IPS-18c (cell line): ENCODE data around the gene ANK3.

ENCODE experiments used
- H3K4me3 ChIP-seq: 2 replicates; pipeline ENCODE4 v1.7.0; 2013; ENCODE audit warnings: low read depth, mild to moderate bottlenecking, low read length, moderate library complexity; ENCODE audit not compliant: insufficient read depth
- H3K9me3 ChIP-seq: one replicate; pipeline ENCODE4 v1.6.1; 2013; ENCODE audit warnings: mild to moderate bottlenecking, low read length, moderate library complexity; ENCODE audit not compliant: control insufficient read depth, insufficient read depth

ANK3 gene

DNA sequence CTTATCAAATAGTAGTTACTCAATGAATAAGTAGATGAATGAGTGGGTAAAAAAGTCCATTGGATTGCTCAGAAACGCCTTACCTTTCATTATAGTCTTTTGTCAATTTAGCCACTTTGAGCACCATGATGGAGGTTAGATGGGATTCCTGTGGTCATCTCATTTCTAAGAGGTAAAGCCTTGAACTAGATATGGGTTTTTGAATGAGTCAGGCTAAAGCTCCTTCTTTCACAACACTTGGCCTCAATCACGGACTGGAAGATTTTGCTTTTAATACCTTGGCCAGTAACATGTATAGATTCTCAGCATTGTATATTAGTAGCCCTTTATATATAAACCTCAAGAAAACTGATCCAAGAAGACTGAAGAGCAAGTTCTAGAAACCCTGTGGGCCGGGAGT, 383.6 kb downstream of the ANK3 start:
- H3K4me3 ChIP-seq = no peak overlapping the region
- H3K9me3 ChIP-seq = no peaks in the 10 kb centered on the region

DNA sequence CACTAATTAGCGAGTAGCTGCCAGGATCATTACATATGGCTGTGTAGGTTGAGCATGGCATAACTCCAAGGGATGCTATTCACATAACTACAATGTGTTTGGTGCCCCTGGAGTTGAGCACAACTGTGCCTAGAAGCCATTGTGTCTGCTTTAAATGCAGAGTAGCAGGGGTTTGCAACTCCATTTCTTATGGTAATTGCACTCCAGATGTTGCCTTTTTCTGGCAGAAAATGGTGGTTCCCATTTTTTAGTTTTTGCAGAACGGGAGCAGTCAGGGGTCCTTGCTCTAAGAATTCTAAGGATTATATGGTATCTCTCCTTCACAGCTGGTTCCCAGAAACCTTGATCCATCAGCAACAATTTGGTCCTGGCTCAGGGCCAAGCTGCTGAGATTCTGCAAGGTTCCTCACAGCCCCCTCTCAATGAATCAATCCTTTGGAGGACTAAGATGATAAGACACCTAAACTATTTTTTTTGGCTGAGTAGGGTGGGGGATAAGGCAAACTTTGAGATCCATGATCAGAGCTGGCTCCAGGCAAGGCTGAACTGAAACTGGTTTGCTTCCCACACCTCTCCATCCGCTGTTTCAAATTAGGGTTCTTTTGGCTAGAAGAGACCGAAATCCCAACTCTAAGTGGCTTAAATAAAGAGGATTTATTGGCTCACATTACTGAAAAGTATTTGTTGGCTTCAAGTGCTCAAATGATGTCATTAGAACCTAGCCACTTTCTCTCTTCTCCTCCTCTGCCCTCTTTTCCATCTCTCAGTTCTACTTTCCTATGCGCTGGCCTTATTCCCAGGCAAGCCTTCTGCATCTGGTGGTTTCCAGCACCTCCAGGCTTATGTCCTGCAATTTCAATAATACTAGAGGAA, 385.8 kb downstream of the ANK3 start:
- H3K9me3 ChIP-seq = no peaks in the 10 kb centered on the region
- H3K4me3 ChIP-seq = no peak overlapping the region

DNA sequence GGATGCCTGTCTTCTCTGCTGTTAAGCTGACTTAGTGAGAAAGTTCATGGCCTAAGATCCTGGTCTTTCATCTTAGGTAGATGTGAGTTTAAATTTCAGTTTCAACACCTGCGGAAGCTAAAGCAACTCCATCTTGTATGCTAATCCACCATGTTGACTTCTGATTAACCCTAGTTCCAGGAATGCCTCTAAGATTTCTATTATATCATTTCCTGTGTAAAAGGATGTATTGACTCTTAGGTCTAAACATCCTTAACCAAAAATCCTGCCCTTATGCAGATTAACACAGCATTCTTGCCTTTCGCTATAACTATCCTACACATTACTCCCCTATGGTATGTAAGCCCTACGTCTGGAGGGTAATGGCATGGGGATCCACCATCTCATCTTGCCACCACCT, 388.9 kb downstream of the ANK3 start:
- Histone ChIP-seq H3K9me3 (no peaks in the 10 kb centered on the region), H3K4me3 (no peak overlapping the region)

DNA sequence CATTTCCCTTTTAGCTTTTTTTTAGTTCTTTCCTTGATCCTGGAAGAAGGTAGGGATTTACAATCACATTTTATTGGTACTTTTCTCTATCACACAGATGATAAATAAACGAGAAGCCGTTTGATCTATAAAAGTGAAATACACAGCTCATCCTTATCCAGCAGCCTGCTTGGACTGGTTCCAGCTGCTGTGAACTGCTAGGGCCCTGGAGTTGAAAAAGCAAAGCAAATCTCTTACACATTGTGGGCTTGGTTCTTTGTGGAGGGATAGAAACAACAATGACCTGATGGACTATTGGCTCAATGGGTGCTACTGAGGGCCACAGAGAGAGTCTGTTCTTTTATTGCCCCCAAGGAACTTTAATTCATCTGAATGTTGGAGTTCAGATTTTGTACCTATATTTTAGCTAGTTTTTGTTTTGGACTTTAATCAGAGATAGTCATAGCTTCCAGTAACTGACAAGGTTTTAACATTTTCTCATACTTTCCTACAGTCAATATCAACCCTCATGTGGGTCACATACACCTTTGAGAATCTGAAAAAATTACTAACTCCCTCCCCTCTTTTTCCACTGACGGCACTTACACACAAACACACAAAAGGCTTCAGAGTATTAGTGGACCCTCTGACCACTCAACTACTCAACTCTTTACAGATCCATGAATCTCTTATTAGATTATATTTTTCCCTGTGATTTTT, 391.7 kb downstream of the ANK3 start:
- no peak overlapping the region for H3K4me3 ChIP-seq
- no peaks in the 10 kb centered on the region for H3K9me3 ChIP-seq

DNA sequence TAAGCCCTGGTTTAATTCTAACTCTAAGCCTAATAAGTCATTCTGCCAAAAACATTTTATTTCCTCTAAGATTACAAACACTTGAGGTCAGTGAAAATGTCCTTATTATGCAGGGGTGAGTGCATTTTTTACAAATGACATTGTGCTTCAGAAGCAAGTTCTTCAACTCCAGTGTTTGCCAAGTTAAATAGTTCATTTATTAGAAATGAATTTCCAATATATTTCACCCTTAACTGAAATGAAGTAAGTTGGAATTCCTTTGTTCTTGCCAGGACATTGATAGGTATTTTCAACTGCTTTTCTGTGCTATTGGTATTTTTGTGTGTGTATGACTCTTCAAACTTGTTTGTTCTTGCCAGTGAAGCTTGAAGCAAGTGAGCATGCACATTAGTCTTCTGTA, 393.8 kb downstream of the ANK3 start:
- H3K9me3 ChIP-seq = no peaks in the 10 kb centered on the region
- no peak overlapping the region for H3K4me3 ChIP-seq

DNA sequence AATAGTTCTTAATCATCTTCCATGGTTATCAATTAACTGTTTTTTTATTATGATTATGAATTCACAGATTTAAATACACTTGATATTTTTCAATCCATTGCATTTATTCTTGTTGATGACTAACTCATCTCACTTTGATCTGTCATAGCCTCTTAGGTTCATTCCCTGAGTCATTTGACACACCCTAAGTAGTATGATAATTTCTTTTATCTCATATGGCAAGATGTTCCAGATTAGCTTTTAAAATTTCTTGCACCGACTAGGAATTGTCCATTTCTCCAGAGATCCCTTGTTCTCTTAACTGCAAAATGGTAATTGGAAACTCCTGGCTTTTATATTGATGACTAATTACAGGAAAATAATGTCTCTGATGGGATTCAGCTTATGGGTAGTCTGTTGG, 395.7 kb downstream of the ANK3 start:
- Histone ChIP-seq H3K9me3 (no peaks in the 10 kb centered on the region), H3K4me3 (no peak overlapping the region)

DNA sequence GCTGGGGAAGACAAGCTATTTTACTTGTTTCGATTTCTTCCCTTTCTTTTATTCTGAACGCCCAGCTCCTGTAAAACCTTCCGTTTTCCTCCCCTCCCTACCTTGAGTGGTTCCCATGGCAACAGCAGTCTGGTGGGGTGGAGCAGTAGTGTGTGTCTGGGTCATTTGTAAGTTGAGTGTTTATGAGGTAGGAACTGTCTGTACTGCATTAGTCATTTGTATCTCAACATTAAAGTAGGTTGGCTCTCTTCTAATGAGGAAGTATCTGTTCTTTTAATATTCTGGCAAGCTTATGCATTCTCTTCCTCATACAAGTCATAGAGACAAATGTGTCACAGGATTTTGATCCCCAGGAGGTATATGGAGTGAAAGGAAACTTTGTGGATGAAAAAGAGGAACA, 398.0 kb downstream of the ANK3 start:
- Histone ChIP-seq H3K4me3 (no peak overlapping the region), H3K9me3 (no peaks in the 10 kb centered on the region)

DNA sequence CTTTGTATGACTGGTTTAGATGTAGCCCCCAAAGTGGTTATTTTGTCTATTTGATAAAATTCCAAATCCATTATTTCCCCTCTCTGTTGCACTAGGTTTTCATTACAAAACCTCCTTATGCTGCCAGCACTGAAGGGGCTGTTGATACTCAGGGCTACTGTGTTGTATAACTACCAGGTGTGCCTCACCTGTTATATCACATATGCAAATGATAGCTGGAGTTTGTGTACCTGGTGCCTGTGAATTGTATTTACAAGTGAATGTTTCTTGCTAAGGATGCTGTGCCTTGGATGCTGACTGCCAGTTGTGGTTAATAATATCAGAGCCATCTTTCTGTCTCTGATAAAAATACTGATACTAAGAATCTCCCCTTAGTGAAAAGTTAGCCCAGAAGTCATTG, 398.6 kb downstream of the ANK3 start:
- Histone ChIP-seq H3K4me3 (no peak overlapping the region), H3K9me3 (no peaks in the 10 kb centered on the region)

DNA sequence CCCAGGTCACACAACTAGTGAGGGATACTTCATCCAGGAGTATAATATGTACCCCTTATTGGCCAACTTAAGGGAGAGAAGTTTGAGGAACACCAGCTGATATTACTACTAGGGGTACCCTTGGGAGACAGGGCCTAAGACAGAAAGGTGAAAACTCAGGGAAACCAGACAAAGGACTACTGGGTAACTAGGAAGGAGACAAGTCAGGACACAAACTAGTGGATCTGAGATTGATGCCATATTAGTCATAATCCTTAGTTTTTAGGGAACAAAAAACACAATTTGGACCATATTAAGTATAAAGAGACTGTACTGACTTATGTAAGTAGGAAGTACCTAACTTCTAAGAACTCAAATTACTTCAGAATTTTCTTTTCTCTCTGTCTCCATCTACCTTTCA, 404.0 kb downstream of the ANK3 start:
- H3K9me3 ChIP-seq = peaks cover 2% of the 10 kb centered on the region
- H3K4me3 ChIP-seq = no peak overlapping the region

DNA sequence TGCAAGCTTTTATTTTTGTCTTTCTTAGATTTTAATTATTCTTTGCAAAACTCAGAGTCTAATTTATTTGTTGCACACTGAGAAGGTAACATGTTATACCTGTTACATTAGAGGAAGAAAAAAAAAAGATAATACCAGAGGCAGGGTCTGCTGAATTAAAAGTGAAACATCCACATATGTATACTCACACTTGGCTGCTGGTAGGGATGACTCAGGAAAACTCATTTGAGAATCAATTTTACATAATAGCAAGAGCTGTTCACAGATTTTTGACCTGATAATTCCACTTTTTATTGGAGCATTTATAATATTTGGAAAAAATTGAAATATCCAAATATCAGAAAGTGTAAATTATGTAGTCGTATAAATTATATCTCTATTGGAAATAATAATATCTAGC, 405.3 kb downstream of the ANK3 start:
- H3K9me3 ChIP-seq = peaks cover 2% of the 10 kb centered on the region

DNA sequence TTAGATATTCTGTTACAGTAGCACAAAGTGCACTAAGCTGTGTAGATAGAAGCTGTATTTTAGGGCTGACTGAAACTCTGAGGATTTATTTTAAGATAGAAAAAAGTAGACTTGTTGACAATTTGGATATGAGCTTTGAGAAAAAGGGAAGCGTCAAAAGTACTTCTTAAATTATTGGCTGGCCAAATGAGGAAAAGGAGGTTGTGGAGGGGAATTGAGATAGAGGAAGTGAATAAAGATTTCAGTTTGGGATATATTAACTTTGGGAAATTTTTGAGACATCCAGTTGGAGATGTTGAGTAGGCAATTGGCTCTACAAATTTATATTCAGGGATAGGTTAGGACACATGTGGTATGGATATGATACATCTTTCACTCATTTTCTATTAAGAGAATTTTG, 409.3 kb downstream of the ANK3 start:
- Histone ChIP-seq H3K9me3 (peaks cover 4% of the 10 kb centered on the region), H3K4me3 (no peak overlapping the region)

More for the DNA sequence above, 405.3 kb downstream of the ANK3 start:
- H3K4me3 ChIP-seq = no peak overlapping the region

DNA sequence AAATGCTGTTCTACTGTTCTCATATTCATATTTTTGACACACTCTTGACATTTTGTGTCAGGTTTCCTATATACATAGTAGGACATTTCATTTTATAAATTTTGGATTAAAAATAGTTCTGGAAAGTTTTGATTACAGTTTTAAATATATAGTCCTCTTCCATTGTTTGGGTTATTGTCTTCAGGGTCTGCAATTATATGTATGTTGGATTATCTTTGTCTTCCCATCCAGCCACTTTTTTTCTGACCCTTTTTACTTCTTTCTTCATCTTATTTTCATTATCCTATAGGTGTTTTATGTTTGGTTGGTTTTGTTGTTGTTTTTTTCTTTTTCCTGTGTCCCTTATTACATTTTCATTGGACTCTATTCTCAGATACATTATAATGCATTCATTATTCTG, 412.2 kb downstream of the ANK3 start:
- Histone ChIP-seq H3K9me3 (peaks cover 4% of the 10 kb centered on the region), H3K4me3 (no peak overlapping the region)

DNA sequence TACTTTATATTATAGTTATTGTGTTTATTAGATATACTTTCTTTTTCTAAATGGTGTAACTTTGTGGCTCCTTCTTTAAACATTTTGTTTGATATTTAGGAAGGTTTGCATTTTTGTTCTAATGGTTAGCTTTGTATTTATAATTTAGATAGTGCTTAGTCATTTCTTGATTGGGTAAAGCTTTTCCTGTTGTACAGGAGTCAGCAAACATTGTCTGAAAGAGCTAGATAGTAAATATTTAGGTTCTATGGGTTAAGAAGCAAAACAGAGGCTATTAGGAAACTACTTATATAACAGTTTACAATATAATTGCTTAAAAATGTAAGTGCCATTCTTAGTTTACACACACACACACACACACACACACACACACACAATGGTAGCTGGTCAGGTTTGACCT, 412.8 kb downstream of the ANK3 start:
- H3K9me3 ChIP-seq = peaks cover 4% of the 10 kb centered on the region
- H3K4me3 ChIP-seq = no peak overlapping the region
